HEK293 (cell line): ENCODE measurements around the gene SLC25A41.
A peak's percentile ranks its signal among the peaks of the same experiment; 100 is the strongest.

Source experiments
- CTCF ChIA-PET: fragments of 350-600 bp; formaldehyde crosslinking; extraction: SDS; loops from one replicate; lab custom pipeline; 2021; ENCODE audit warnings: antibody characterized with exemption; lab: Yijun Ruan, JAX
- POLR2A ChIA-PET: fragments of 300-600 bp; formaldehyde crosslinking; extraction: SDS; loops from one replicate; lab custom pipeline; 2020; ENCODE audit warnings: antibody characterized with exemption, inconsistent platforms; lab: Yijun Ruan, JAX
- H3K27ac ChIP-seq: fragments of 200-500 bp; sonication (Bioruptor generic); 2 replicates; pipeline ENCODE4 v1.5.1; 2014; ENCODE audit warnings: low read depth, low read length, control low read depth, inconsistent platforms; ENCODE audit errors: extremely low read depth
- H3K36me3 ChIP-seq, 2 experiments: fragments of 200-500 bp in 1 of 2; sonication (Bioruptor generic) in 1 of 2; 1 replicate in 1 of 2; 2 replicates in 1 of 2; pipeline ENCODE4 v1.5.1; 2014 to 2017; ENCODE audit warnings: inconsistent platforms in 2 of 2, low read length in 2 of 2; ENCODE audit not compliant: control insufficient read depth in 2 of 2, insufficient read depth in 1 of 2
- H3K4me1 ChIP-seq: fragments of 200-500 bp; sonication (Bioruptor generic); 2 replicates; pipeline ENCODE4 v1.5.1; 2014; ENCODE audit warnings: mild to moderate bottlenecking, low read length, inconsistent platforms; ENCODE audit not compliant: control insufficient read depth, insufficient read depth
- H3K4me3 ChIP-seq: 2 replicates; pipeline ENCODE4 v1.5.1; 2011; ENCODE audit warnings: low read depth, mild to moderate bottlenecking, control low read depth, low read length, moderate library complexity
- H3K9me3 ChIP-seq: fragments of 200-500 bp; sonication (Bioruptor generic); 2 replicates; pipeline ENCODE4 v1.5.1; 2014; ENCODE audit warnings: low read depth, low read length, inconsistent platforms; ENCODE audit not compliant: control insufficient read depth, insufficient read depth
- CTCF ChIP-seq: fragments of 450-650 bp; formaldehyde crosslinking; IDR thresholded peaks from 2 replicates; pipeline ENCODE4 v1.5.1; 2016; ENCODE audit warnings: missing biosample characterization, missing genetic modification characterization
- GLIS2 ChIP-seq: fragments of 450-650 bp; formaldehyde crosslinking; IDR thresholded peaks from 2 replicates; pipeline ENCODE4 v1.5.1; 2016; ENCODE audit warnings: missing biosample characterization, missing genetic modification characterization
- PATZ1 ChIP-seq: fragments of 450-650 bp; formaldehyde crosslinking; IDR thresholded peaks from 2 replicates; pipeline ENCODE4 v1.5.1; 2016; ENCODE audit warnings: missing biosample characterization, missing genetic modification characterization
- ZFP3 ChIP-seq: fragments of 450-650 bp; formaldehyde crosslinking; IDR thresholded peaks from 2 replicates; pipeline ENCODE4 v1.5.1; 2016; ENCODE audit warnings: low read depth, missing biosample characterization, missing genetic modification characterization
- ZNF133 ChIP-seq: fragments of 450-650 bp; formaldehyde crosslinking; IDR thresholded peaks from 2 replicates; pipeline ENCODE4 v1.5.1; 2016; ENCODE audit warnings: missing biosample characterization, missing genetic modification characterization
- ZNF416 ChIP-seq: fragments of 450-650 bp; formaldehyde crosslinking; IDR thresholded peaks from 2 replicates; pipeline ENCODE4 v1.5.1; 2016; ENCODE audit warnings: missing biosample characterization, missing genetic modification characterization
- ZNF530 ChIP-seq: fragments of 450-650 bp; formaldehyde crosslinking; IDR thresholded peaks from 2 replicates; pipeline ENCODE4 v1.5.1; 2016; ENCODE audit warnings: low read depth, missing biosample characterization, missing genetic modification characterization
- ZNF747 ChIP-seq: fragments of 450-650 bp; formaldehyde crosslinking; IDR thresholded peaks from 2 replicates; pipeline ENCODE4 v1.5.1; 2016; ENCODE audit warnings: missing biosample characterization, missing genetic modification characterization
- ZNF76 ChIP-seq: fragments of 450-650 bp; formaldehyde crosslinking; IDR thresholded peaks from 2 replicates; pipeline ENCODE4; 2016; ENCODE audit warnings: low read depth, missing biosample characterization, missing genetic modification characterization, borderline replicate concordance
- TF ChIP-seq, protein P1 (sequence below): fragments of 450-650 bp; formaldehyde crosslinking; IDR thresholded peaks from 2 replicates; pipeline ENCODE4 v1.5.1; 2016; ENCODE audit warnings: missing biosample characterization, missing genetic modification characterization
- TF ChIP-seq, protein P2 (sequence below): fragments of 450-650 bp; formaldehyde crosslinking; IDR thresholded peaks from 2 replicates; pipeline ENCODE4 v1.5.1; 2017; ENCODE audit warnings: missing biosample characterization, missing genetic modification characterization

The SLC25A41 gene

GRCh38 chr19:6418562-6418932 is 15.0 kb downstream of the SLC25A41 start:
- H3K27ac ChIP-seq: no peak overlapping the region
- POLR2A ChIA-PET: interaction anchor here (0.6 to 1.3 kb wide), 2 partner anchors 25 to 1780 kb away, joined by 3 read pairs; partner anchors contain the start of gene GTF2F1
- H3K9me3 ChIP-seq: no peaks in the 10 kb centered on the region
- peaks cover 19 to 94% of the 10 kb centered on the region in 2 experiments for H3K36me3 ChIP-seq
- H3K4me3 ChIP-seq: no peak overlapping the region
- CTCF ChIA-PET: interaction anchor here (0.7 kb wide), 1 partner anchor 68 kb away, joined by 3 read pairs; no protein-coding TSS in a partner anchor
- H3K4me1 ChIP-seq: peaks cover 7% of the 10 kb centered on the region
- TF ChIP-seq GLIS2 (tag by site-specific recombination) (peak; percentile 32; the same call in 1 of the 2 replicates), ZNF747 (tag by site-specific recombination) (no peak)
- TF ChIP-seq, all 188 proteins: peak for 1

- Histone ChIP-seq H3K27ac (no peak overlapping the region), H3K4me3 (no peak overlapping the region), H3K4me1 (peaks cover 7% of the 10 kb centered on the region), H3K9me3 (no peaks in the 10 kb centered on the region), H3K36me3 (peaks cover 19 to 90% of the 10 kb centered on the region in 2 experiments)
- CTCF ChIA-PET: interaction anchor here (0.6 to 0.7 kb wide), 2 partner anchors 8 to 69 kb away, joined by 3 read pairs; no protein-coding TSS in a partner anchor
- POLR2A ChIA-PET: interaction anchor here (1.3 kb wide), 1 partner anchor 25 kb away, joined by 3 read pairs; the partner anchor contains the start of gene GTF2F1
- TF ChIP-seq ZNF416 (tag by site-specific recombination) (no peak), PATZ1 (tag by site-specific recombination) (peak; percentile 64), ZFP3 (no peak), CTCF (tag by site-specific recombination) (peak; percentile 84), ZNF76 (no peak), ZNF530 (no peak)
- TF ChIP-seq, protein P1, sequence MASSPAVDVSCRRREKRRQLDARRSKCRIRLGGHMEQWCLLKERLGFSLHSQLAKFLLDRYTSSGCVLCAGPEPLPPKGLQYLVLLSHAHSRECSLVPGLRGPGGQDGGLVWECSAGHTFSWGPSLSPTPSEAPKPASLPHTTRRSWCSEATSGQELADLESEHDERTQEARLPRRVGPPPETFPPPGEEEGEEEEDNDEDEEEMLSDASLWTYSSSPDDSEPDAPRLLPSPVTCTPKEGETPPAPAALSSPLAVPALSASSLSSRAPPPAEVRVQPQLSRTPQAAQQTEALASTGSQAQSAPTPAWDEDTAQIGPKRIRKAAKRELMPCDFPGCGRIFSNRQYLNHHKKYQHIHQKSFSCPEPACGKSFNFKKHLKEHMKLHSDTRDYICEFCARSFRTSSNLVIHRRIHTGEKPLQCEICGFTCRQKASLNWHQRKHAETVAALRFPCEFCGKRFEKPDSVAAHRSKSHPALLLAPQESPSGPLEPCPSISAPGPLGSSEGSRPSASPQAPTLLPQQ: 0 out of 2 replicates have a peak, but pooled peaks have one; percentile 32
- TF ChIP-seq, protein P2, sequence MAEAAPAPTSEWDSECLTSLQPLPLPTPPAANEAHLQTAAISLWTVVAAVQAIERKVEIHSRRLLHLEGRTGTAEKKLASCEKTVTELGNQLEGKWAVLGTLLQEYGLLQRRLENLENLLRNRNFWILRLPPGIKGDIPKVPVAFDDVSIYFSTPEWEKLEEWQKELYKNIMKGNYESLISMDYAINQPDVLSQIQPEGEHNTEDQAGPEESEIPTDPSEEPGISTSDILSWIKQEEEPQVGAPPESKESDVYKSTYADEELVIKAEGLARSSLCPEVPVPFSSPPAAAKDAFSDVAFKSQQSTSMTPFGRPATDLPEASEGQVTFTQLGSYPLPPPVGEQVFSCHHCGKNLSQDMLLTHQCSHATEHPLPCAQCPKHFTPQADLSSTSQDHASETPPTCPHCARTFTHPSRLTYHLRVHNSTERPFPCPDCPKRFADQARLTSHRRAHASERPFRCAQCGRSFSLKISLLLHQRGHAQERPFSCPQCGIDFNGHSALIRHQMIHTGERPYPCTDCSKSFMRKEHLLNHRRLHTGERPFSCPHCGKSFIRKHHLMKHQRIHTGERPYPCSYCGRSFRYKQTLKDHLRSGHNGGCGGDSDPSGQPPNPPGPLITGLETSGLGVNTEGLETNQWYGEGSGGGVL (tag by site-specific recombination): no peak
Measured at GRCh38 chr19:6417713-6418561, 15.6 kb downstream of the SLC25A41 start.

GRCh38 chr19:6416658-6417405 is 16.7 kb downstream of the SLC25A41 start:
- ChIA-PET CTCF (interaction anchor here (0.6 kb wide), 1 partner anchor 7 kb away, joined by 3 read pairs; no protein-coding TSS in a partner anchor), POLR2A (interaction anchor here (1.0 to 1.8 kb wide), 3 partner anchors 8 to 45 kb away, joined by 3 to 7 read pairs (median 4); partner anchors contain the start of genes ALKBH7, GTF2F1 and KHSRP)
- peaks cover 15 to 83% of the 10 kb centered on the region in 2 experiments for H3K36me3 ChIP-seq
- H3K9me3 ChIP-seq: no peaks in the 10 kb centered on the region
- H3K4me1 ChIP-seq: no peaks in the 10 kb centered on the region
- no peak overlapping the region for H3K4me3 ChIP-seq
- no peak overlapping the region for H3K27ac ChIP-seq
- TF ChIP-seq ZNF133 (no peak), GLIS2 (tag by site-specific recombination) (0 out of 2 replicates have a peak, but pooled peaks have one; percentile 15)
